Mucosa of rectum (tissue), 2 donors: ENCODE data around the gene RBM4B.

ENCODE experiments used
- H3K27ac ChIP-seq, 2 donors: one replicate each; pipeline ENCODE4 v1.7.0; 2013; ENCODE audit warnings: inconsistent platforms in 2 of 2, low read depth in 2 of 2, low read length in 2 of 2
- H3K27me3 ChIP-seq, 2 donors: one replicate each; pipeline ENCODE4 v1.7.0; 2013; ENCODE audit warnings: low read length in 2 of 2; ENCODE audit not compliant: control insufficient read depth in 2 of 2, insufficient read depth in 2 of 2
- H3K36me3 ChIP-seq, 2 donors: one replicate each; pipeline ENCODE4 v1.7.0; 2013; ENCODE audit warnings: low read length in 2 of 2; ENCODE audit not compliant: control insufficient read depth in 2 of 2, insufficient read depth in 2 of 2
- H3K4me1 ChIP-seq, 2 donors: one replicate each; pipeline ENCODE4 v1.7.0; 2013; ENCODE audit warnings: low read length in 2 of 2, mild to moderate bottlenecking in 1 of 2; ENCODE audit not compliant: control insufficient read depth in 2 of 2, insufficient read depth in 2 of 2
- H3K4me3 ChIP-seq, 2 donors: one replicate each; pipeline ENCODE4 v1.7.0; 2013; ENCODE audit warnings: low read length in 2 of 2
- H3K9ac ChIP-seq, 2 donors: one replicate each; pipeline ENCODE4 v1.7.0; 2013; ENCODE audit warnings: low read length in 2 of 2, low read depth in 1 of 2, mild to moderate bottlenecking in 1 of 2
- H3K9me3 ChIP-seq, 2 donors: one replicate each; pipeline ENCODE4 v1.7.0; 2013; ENCODE audit warnings: low read length in 2 of 2; ENCODE audit not compliant: control insufficient read depth in 2 of 2
- donor health status: healthy.
- donor health status: Normal muscosa, but diverticular disease.

Gene RBM4B

DNA sequence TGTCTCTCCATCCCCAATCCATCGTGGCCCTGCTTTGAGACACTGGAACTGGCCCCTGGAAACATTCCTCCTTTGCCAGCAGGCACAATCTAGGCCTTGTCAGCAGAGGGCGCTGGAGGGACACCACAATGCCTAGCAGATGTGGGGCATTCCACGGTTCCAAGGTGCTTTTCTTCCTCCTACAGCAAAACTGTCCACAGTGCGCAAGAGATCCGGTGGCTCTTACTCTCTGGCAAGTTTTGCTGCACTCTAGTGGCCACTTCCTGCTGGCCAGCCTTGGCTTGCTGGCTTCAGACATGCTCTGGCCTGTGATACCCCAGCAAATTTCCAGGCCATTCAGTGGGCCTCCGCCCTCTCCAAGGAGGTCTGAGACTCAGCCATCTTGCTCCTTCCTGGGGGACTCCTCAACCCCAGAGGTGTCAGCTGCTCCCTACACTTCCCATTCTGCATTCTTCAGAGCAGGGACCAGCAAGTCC lies 17.1 kb upstream of the RBM4B start:
- Histone ChIP-seq H3K4me3 (no peak overlapping the region), H3K27me3 (no peaks in the 10 kb centered on the region), H3K27ac (peak overlapping the region in 1 of 2 donors; percentile 18), H3K36me3 (no peaks in the 10 kb centered on the region), H3K9ac (peak overlapping the region in 1 of 2 donors; percentile 7), H3K9me3 (no peaks in the 10 kb centered on the region), H3K4me1 (peaks cover 0 to 3% of the 10 kb centered on the region in 2 donors)

GRCh38 chr11:66694056-66694410 lies 16.3 kb upstream of the RBM4B start:
- no peak overlapping the region for H3K4me3 ChIP-seq
- H3K27me3 ChIP-seq = no peaks in the 10 kb centered on the region
- no peaks in the 10 kb centered on the region for H3K9me3 ChIP-seq
- no peaks in the 10 kb centered on the region for H3K36me3 ChIP-seq
- H3K9ac ChIP-seq = no peak overlapping the region
- peaks cover 0 to 3% of the 10 kb centered on the region in 2 donors for H3K4me1 ChIP-seq
- no peak overlapping the region for H3K27ac ChIP-seq

DNA sequence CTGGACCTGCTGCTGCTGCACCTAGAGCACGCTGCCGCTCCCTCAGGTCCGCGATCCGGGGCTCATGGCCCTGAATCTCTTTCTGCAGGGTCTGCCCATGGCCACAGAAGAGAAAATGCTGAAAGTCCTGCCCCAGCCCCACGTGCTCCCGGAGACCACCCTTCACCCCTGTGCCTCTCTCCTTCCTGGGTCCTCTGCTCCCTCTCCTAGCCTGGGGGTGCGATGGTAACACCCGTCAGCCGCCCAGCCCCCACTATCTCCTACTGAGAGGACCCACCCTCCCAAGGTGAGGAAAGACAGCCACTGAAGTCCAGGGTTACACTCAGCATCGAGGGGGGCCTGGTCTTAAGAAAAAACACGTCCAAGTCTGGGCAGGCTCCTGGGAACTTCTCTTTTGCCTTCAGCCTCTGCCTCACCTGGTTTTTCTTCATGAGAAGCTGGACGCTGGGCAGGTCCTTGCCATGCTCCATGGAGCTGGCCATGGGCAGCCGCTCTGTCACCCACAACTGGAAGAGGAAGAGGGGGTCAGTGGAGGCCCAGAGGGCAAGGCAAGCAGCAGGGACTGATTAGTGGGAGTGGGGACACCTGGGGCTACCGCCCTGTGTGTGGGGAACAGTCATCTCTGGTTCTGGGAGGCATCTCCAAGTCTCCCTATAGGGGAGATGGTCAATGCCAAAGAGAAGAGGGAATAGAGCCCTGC lies 15.8 kb upstream of the RBM4B start:
- H3K27ac ChIP-seq = no peak overlapping the region
- H3K9me3 ChIP-seq = no peaks in the 10 kb centered on the region
- H3K4me1 ChIP-seq = peaks cover 0 to 3% of the 10 kb centered on the region in 2 donors
- H3K36me3 ChIP-seq = no peaks in the 10 kb centered on the region
- H3K27me3 ChIP-seq = no peaks in the 10 kb centered on the region
- no peak overlapping the region for H3K9ac ChIP-seq
- H3K4me3 ChIP-seq = no peak overlapping the region

DNA sequence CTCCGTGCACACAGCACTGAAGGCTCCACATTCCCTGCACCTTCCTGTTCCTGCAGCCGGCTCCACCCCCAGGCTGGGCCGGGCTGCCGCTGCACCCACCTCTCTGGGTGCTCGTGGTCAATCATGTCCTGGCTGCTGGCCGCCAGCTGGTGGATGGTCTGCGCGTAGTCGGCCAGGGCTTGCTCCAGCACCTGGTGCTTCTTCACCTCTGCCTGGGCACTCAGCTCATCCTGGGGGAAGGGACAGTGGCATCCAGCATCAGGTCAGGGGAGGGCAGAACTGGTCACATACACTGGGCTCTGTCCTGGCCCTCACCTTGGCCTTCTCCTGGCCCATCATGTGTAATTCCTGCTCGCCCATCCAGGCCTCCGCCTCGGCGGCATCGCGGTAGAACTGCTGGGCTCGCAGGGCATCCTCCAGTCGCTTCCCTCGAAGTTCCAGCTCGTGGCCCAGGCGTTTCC lies 15.2 kb upstream of the RBM4B start:
- H3K4me3 ChIP-seq = no peak overlapping the region
- no peaks in the 10 kb centered on the region for H3K9me3 ChIP-seq
- H3K27me3 ChIP-seq = no peaks in the 10 kb centered on the region
- H3K36me3 ChIP-seq = no peaks in the 10 kb centered on the region
- H3K9ac ChIP-seq = no peak overlapping the region
- H3K4me1 ChIP-seq = peaks cover 0 to 3% of the 10 kb centered on the region in 2 donors
- H3K27ac ChIP-seq = no peak overlapping the region

GRCh38 chr11:66692446-66692845 lies 14.8 kb upstream of the RBM4B start:
- Histone ChIP-seq H3K36me3 (no peaks in the 10 kb centered on the region), H3K4me3 (no peak overlapping the region), H3K27ac (no peak overlapping the region), H3K9me3 (no peaks in the 10 kb centered on the region), H3K27me3 (no peaks in the 10 kb centered on the region), H3K9ac (no peak overlapping the region), H3K4me1 (peaks cover 0 to 3% of the 10 kb centered on the region in 2 donors)

DNA sequence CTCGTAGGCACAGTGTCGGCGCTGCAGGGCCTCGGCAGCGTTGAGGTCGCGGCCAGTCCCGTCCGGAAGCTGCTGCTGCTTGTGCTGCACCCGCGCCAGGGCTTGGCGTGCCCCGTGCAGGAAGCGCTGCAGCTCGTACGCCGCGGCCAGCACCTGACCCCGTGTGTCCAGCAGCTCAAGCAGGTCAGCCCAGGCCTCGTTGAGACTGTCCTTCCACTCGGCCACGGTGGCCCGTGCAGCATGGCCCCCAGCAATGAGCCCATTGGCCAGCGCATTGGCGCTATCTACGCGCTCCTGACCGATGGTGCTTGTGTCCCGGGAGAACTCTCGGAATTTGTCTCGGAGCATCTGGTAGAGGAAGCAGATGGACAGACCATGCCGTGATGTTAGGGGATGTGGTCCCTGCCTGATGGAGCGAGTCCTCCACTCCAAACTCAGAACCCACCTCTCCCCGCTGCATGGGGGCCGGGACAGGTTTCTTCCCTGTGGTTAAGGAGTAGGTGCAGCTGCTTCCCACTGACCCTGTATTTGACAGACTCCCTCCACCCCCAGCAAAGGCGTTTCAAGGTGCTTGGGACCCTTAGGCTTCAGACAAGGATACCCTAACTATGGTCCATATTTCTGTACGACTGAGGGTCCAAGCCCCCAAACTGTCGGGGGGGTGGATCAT lies 13.8 kb upstream of the RBM4B start:
- Histone ChIP-seq H3K27me3 (no peaks in the 10 kb centered on the region), H3K36me3 (no peaks in the 10 kb centered on the region), H3K9me3 (no peaks in the 10 kb centered on the region), H3K9ac (no peak overlapping the region), H3K27ac (no peak overlapping the region), H3K4me1 (peaks cover 0 to 3% of the 10 kb centered on the region in 2 donors), H3K4me3 (no peak overlapping the region)

DNA sequence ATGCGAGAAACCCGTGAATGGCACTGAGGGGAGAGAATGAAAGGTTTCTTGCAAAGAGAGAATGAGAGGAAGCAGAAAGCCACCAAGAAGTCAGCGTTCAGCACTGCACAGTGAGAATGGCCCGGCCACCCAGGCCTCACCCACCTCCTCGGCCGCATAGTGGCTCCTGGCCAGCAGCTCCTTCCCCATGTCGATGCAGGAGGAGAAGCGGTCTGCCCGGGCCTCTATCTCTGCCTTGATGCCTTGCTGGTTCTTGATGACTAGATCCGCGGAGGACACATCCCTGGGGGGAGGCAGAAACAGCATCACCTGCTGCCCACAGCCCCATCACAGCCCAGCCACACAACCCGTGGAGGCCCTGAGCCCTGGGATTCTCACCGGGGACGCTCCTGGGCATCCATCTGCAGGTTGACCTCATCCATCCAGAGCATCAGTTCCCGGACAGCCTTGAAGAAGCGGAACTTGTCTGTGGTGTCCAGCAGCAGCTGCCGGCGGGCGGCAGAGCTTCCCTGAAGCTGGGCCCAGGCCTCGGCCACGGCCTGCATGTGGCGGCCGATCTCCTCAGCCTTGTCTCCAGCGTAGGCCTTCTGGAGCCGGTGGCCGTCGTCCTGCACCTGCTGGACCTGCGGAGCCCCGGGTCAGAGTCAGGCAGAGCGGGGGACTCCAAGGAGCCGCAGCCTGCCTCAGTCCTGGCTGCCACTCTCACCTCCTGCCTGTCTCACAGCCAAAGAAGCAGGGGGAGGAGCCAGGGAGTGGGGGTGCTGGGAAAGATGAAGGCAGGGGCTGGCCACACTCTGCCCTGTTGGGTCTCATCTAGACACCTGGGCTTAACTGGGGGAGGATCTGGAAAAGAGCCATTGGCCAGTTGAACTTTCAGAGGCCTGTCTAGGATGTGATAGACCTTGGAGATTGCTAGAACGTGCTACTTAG lies 12.2 kb upstream of the RBM4B start:
- Histone ChIP-seq H3K4me1 (peaks cover 0 to 2% of the 10 kb centered on the region in 2 donors), H3K9ac (no peak overlapping the region), H3K36me3 (no peaks in the 10 kb centered on the region), H3K27ac (no peak overlapping the region), H3K9me3 (no peaks in the 10 kb centered on the region), H3K4me3 (no peak overlapping the region), H3K27me3 (no peaks in the 10 kb centered on the region)

DNA sequence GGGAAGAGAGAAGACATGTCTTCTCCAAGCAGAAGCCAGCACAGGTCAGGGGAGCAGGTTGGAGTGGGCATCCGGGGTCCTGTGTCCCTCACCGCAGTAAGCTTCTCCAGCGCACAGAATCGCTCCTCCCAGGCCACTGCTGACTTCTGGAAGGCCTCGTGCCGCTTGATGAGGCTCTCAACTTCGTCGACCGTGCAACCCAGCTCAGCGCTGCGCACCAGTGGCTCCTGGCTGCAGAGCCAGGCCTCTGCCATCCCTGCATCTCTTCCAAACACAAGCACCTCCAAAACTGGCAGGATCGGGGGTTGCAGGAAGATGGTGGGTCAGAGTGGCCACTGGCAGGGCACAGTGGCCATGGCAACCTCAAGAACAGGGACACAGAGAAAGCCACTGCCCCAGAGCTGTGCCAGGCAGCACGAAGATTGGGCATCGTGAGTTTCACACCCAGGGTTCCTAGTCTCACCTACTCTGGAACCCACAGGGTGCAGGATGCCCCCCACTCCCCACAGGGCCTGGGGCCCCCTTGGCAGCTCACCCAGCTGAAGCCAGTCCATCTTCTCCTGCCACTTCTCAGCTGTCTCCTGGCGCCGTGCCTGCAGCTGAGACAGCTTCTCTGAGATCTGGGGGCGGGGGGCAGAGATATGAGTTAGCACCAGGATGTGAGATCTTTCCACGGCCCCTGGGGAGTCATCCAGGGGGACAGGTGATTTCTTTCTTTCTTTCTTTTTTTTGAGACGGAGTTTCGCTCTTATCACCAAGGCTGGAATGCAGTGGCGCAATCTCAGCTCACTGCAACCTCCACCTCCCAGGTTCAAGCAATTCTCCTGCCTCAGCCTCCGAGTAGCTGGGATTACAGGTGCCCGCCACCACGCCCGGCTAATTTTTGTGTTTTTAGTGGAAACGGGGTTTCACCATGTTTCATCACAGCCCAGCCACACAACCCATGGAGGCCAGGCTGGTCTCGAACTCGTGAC lies 11.2 kb upstream of the RBM4B start:
- H3K4me3 ChIP-seq = no peak overlapping the region
- no peak overlapping the region for H3K27ac ChIP-seq
- no peaks in the 10 kb centered on the region for H3K9me3 ChIP-seq
- H3K9ac ChIP-seq = no peak overlapping the region
- H3K27me3 ChIP-seq = no peaks in the 10 kb centered on the region
- no peaks in the 10 kb centered on the region for H3K4me1 ChIP-seq
- H3K36me3 ChIP-seq = no peaks in the 10 kb centered on the region

- Histone ChIP-seq H3K36me3 (no peaks in the 10 kb centered on the region), H3K4me3 (no peak overlapping the region), H3K4me1 (no peaks in the 10 kb centered on the region), H3K9ac (no peak overlapping the region), H3K9me3 (no peaks in the 10 kb centered on the region), H3K27me3 (no peaks in the 10 kb centered on the region), H3K27ac (no peak overlapping the region)
These were observed 10.2 kb upstream of the RBM4B start for GRCh38 chr11:66687831-66688281.
